ENCODE data around the gene ECM2. TPM values are rescaled to one million over a fixed set of nuclear protein-coding genes. Genes with fewer than 3 reads are reported as not detected.

ECM2 gene
- total RNA-seq, 1 experiment from 2014 or later: not detected

DNA sequence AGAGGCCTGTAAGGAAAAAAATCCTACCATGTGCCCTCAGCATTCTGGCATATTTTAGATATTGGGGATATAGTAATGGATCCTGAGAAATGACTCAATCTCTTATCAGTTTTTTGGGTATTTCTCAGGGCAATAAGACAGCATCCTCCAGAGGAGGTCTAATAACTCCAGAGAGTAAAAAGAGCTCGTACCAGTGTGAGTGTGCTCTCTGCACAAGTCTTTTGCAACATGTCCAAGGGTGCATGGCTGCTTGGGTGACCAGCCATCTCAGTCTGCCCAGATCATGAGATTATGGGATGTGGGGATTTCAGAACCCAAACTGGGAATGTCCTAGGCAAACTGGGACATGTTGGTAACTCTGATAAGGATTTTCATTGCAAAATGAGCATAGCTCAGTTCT lies 68.7 kb downstream of the ECM2 start:
- CTCF ChIA-PET: interaction anchor here (0.6 kb wide), 1 partner anchor 168 kb away, joined by 3 read pairs; no protein-coding TSS in a partner anchor
- BruUV-seq (replicated peaks): no TSS peak
- no peak overlapping the region for H3K27ac ChIP-seq (ENCODE audit: low read length)
- in situ Hi-C loops (cut with HindIII; ENCODE audit: low pct_unique_long_range_greater_than_20kb, low sequenced_read_pairs): no loop called here
- H3K9me3 ChIP-seq (ENCODE audit: control insufficient read depth, insufficient read depth, low read depth, low read length): no peaks in the 10 kb centered on the region
- intact Hi-C loops (cut with micrococcal nuclease; ENCODE audit: unreplicated experiment): no loop called here
- no peak for DNase-seq (ENCODE audit: low read depth, low spot score)
- H3K4me1 ChIP-seq (ENCODE audit: control insufficient read depth, insufficient read depth, low read length): no peaks in the 10 kb centered on the region
- H3K36me3 ChIP-seq (ENCODE audit: control insufficient read depth, insufficient read depth, low read length): no peaks in the 10 kb centered on the region
- no peak overlapping the region for H3K4me3 ChIP-seq (ENCODE audit: low read depth in 2 of 2, low read length in 2 of 2)
- TF ChIP-seq, protein P1, sequence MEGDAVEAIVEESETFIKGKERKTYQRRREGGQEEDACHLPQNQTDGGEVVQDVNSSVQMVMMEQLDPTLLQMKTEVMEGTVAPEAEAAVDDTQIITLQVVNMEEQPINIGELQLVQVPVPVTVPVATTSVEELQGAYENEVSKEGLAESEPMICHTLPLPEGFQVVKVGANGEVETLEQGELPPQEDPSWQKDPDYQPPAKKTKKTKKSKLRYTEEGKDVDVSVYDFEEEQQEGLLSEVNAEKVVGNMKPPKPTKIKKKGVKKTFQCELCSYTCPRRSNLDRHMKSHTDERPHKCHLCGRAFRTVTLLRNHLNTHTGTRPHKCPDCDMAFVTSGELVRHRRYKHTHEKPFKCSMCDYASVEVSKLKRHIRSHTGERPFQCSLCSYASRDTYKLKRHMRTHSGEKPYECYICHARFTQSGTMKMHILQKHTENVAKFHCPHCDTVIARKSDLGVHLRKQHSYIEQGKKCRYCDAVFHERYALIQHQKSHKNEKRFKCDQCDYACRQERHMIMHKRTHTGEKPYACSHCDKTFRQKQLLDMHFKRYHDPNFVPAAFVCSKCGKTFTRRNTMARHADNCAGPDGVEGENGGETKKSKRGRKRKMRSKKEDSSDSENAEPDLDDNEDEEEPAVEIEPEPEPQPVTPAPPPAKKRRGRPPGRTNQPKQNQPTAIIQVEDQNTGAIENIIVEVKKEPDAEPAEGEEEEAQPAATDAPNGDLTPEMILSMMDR (IDR thresholded peaks at IDR 0.05): no peak
- TF ChIP-seq, protein P2, sequence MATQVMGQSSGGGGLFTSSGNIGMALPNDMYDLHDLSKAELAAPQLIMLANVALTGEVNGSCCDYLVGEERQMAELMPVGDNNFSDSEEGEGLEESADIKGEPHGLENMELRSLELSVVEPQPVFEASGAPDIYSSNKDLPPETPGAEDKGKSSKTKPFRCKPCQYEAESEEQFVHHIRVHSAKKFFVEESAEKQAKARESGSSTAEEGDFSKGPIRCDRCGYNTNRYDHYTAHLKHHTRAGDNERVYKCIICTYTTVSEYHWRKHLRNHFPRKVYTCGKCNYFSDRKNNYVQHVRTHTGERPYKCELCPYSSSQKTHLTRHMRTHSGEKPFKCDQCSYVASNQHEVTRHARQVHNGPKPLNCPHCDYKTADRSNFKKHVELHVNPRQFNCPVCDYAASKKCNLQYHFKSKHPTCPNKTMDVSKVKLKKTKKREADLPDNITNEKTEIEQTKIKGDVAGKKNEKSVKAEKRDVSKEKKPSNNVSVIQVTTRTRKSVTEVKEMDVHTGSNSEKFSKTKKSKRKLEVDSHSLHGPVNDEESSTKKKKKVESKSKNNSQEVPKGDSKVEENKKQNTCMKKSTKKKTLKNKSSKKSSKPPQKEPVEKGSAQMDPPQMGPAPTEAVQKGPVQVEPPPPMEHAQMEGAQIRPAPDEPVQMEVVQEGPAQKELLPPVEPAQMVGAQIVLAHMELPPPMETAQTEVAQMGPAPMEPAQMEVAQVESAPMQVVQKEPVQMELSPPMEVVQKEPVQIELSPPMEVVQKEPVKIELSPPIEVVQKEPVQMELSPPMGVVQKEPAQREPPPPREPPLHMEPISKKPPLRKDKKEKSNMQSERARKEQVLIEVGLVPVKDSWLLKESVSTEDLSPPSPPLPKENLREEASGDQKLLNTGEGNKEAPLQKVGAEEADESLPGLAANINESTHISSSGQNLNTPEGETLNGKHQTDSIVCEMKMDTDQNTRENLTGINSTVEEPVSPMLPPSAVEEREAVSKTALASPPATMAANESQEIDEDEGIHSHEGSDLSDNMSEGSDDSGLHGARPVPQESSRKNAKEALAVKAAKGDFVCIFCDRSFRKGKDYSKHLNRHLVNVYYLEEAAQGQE (IDR thresholded peaks at IDR 0.05; ENCODE audit: insufficient read depth in 1 of 2, low read depth in 2 of 2, low read length in 1 of 2): no peak
- ATAC-seq: no peak
- no peaks in the 10 kb centered on the region for H3K27me3 ChIP-seq (ENCODE audit: control insufficient read depth, insufficient read depth, low read length)
- POLR2A ChIA-PET: no interaction called here

DNA sequence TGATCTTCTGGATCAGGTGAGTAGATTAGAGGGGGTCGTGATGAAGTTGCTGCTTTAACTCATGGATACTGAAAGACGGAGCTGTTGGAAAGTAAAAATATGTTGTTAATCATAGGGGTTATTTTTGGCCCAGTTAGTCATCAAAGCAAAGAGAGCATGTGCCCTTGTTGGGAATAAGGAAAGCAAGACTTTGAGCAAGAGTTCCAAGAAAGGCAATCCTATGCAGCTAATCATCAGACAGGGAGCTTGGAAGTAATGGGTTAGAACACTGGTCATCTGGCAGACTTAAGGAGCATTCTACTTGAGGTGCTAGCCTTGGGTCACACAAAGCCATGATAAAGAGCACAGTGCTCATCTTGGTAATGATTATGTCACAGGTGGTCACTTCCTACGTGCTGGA lies 71.8 kb downstream of the ECM2 start:
- Histone ChIP-seq H3K4me3 (ENCODE audit: low read depth in 2 of 2, low read length in 2 of 2) (no peak overlapping the region), H3K36me3 (ENCODE audit: control insufficient read depth, insufficient read depth, low read length) (no peaks in the 10 kb centered on the region), H3K27me3 (ENCODE audit: control insufficient read depth, insufficient read depth, low read length) (no peaks in the 10 kb centered on the region), H3K9me3 (ENCODE audit: control insufficient read depth, insufficient read depth, low read depth, low read length) (no peaks in the 10 kb centered on the region), H3K27ac (ENCODE audit: low read length) (no peak overlapping the region), H3K4me1 (ENCODE audit: control insufficient read depth, insufficient read depth, low read length) (no peaks in the 10 kb centered on the region)
- intact Hi-C loops (cut with micrococcal nuclease; ENCODE audit: unreplicated experiment): no loop called here
- no TSS peak for BruUV-seq (replicated peaks)
- no peak for TF ChIP-seq TCF7L2 (IDR thresholded peaks at IDR 0.05; ENCODE audit: low read depth, low read length)
- TF ChIP-seq POLR2AphosphoS5 (IDR thresholded peaks at IDR 0.05; ENCODE audit: low read depth, low read length): no peak
- TF ChIP-seq, protein P2 (IDR thresholded peaks at IDR 0.05; ENCODE audit: insufficient read depth in 1 of 2, low read depth in 2 of 2, low read length in 1 of 2): no peak
- TF ChIP-seq SIN3A (IDR thresholded peaks at IDR 0.05; ENCODE audit: borderline replicate concordance, insufficient read depth, low read depth, low read length): no peak
- TF ChIP-seq, protein P1 (IDR thresholded peaks at IDR 0.05): no peak
- DNase-seq (ENCODE audit: low read depth, low spot score) (no peak), ATAC-seq (no peak)
- ChIA-PET POLR2A (no interaction called here), CTCF (no interaction called here)
- in situ Hi-C loops (cut with HindIII; ENCODE audit: low pct_unique_long_range_greater_than_20kb, low sequenced_read_pairs): no loop called here
